ENCODE measurements around the gene RFC3.

The RFC3 gene

GRCh38 chr13:33860526-33860925, 42.6 kb downstream of the RFC3 start:
- no peak overlapping the region for H3K4me3 ChIP-seq (ENCODE audit: low read depth, low read length)
- no peaks in the 10 kb centered on the region for H3K36me3 ChIP-seq (ENCODE audit: control insufficient read depth in 2 of 2, insufficient read depth in 1 of 2, low read length in 2 of 2)
- H3K27ac ChIP-seq (ENCODE audit: extremely low read depth, low read depth, low read length): no peak overlapping the region
- no peaks in the 10 kb centered on the region for H3K4me1 ChIP-seq (ENCODE audit: control insufficient read depth, insufficient read depth, low read length)
- ChIA-PET CTCF (no interaction called here), POLR2A (no interaction called here)
- no peaks in the 10 kb centered on the region for H3K9me3 ChIP-seq (ENCODE audit: control insufficient read depth, insufficient read depth, low read depth, low read length)
- TF ChIP-seq KLF9 (tag by site-specific recombination; IDR thresholded peaks at IDR 0.05; ENCODE audit: low read depth): no peak

GRCh38 chr13:33862016-33862415, 44.1 kb downstream of the RFC3 start:
- ChIA-PET POLR2A (interaction anchor here (0.6 to 0.7 kb wide), 2 partner anchors 15 to 43 kb away, joined by 5 read pairs; no protein-coding TSS in a partner anchor), CTCF (no interaction called here)
- TF ChIP-seq ZNF366 (tag by site-specific recombination; conservative IDR thresholded peaks at IDR 0.05): no peak
- no peak for TF ChIP-seq ZEB2 (tag by site-specific recombination; IDR thresholded peaks at IDR 0.05)
- no peak for TF ChIP-seq ZNF133 (tag by site-specific recombination; IDR thresholded peaks at IDR 0.05)
- no peak for TF ChIP-seq PRDM2 (tag by site-specific recombination; IDR thresholded peaks at IDR 0.05; ENCODE audit: borderline replicate concordance)
- no peak for TF ChIP-seq ZNF266 (tag by site-specific recombination; IDR thresholded peaks at IDR 0.05; ENCODE audit: low read depth)
- TF ChIP-seq ZNF350 (tag by site-specific recombination; IDR thresholded peaks at IDR 0.05): no peak
- Histone ChIP-seq H3K4me1 (ENCODE audit: control insufficient read depth, insufficient read depth, low read length) (no peaks in the 10 kb centered on the region), H3K27ac (ENCODE audit: extremely low read depth, low read depth, low read length) (no peak overlapping the region), H3K4me3 (ENCODE audit: low read depth, low read length) (no peak overlapping the region), H3K36me3 (ENCODE audit: control insufficient read depth in 2 of 2, insufficient read depth in 1 of 2, low read length in 2 of 2) (no peaks in the 10 kb centered on the region), H3K9me3 (ENCODE audit: control insufficient read depth, insufficient read depth, low read depth, low read length) (no peaks in the 10 kb centered on the region)

GRCh38 chr13:33863188-33863789, 45.3 kb downstream of the RFC3 start:
- TF ChIP-seq ZBTB8A (tag by site-specific recombination; IDR thresholded peaks at IDR 0.05) (no peak), ZNF830 (tag by site-specific recombination; IDR thresholded peaks at IDR 0.05; ENCODE audit: low read depth) (no peak), SCRT2 (tag by site-specific recombination; IDR thresholded peaks at IDR 0.05) (no peak), ZNF280C (tag by site-specific recombination; IDR thresholded peaks at IDR 0.05) (no peak), ZNF114 (tag by site-specific recombination; IDR thresholded peaks at IDR 0.05) (no peak), ZNF843 (tag by site-specific recombination; IDR thresholded peaks at IDR 0.05) (no peak), ZNF362 (tag by site-specific recombination; IDR thresholded peaks at IDR 0.05) (no peak), ZBTB6 (tag by site-specific recombination; IDR thresholded peaks at IDR 0.05) (no peak), ZNF514 (tag by site-specific recombination; IDR thresholded peaks at IDR 0.05) (no peak), ZNF677 (tag by site-specific recombination; IDR thresholded peaks at IDR 0.05) (no peak), CTCF (tag by site-specific recombination; IDR thresholded peaks at IDR 0.05) (no peak), ZNF138 (tag by site-specific recombination; IDR thresholded peaks at IDR 0.05; ENCODE audit: borderline replicate concordance) (no peak)
- H3K27ac ChIP-seq (ENCODE audit: extremely low read depth, low read depth, low read length): no peak overlapping the region
- H3K9me3 ChIP-seq (ENCODE audit: control insufficient read depth, insufficient read depth, low read depth, low read length): no peaks in the 10 kb centered on the region
- H3K36me3 ChIP-seq (ENCODE audit: control insufficient read depth in 2 of 2, insufficient read depth in 1 of 2, low read length in 2 of 2): peaks cover 0 to 3% of the 10 kb centered on the region in 2 experiments; a peak in 1 of 3 replicates
- H3K4me3 ChIP-seq (ENCODE audit: low read depth, low read length): no peak overlapping the region
- ChIA-PET POLR2A (no interaction called here), CTCF (no interaction called here)
- H3K4me1 ChIP-seq (ENCODE audit: control insufficient read depth, insufficient read depth, low read length): no peaks in the 10 kb centered on the region

All from HEK293 (cell line).